ENCODE measurements around the gene E2F2.

Gene E2F2

DNA sequence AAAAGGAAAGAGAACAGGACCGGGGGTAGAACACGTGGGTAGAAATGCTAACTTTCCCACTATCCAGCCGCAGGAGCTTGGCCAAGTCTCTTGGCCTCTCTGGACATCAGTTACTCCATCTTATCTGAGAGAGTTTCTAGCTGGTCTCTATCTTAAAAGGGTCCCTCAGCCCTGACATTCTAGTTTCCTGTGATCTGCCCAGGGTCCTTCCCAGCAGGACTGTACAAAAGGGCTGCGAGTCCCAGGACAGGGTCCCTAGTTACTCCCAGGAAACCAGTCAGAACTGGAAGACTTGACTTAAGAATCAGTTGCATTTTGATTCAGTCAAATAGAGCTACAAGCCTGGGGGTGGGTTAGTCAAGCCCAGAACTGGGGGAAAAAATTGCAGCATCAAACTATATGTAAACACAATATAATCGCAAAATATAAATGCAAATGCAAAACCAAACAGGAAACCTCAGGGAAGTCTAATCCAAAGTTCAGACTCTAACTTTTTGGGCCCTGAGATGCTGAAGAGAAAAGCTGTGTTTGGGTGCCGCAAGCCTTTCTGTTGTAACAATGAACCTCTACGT is 49.9 kb downstream of the E2F2 start:
- no peak for DNase-seq

GRCh38 chr1:23480187-23481025 is 50.6 kb downstream of the E2F2 start:
- DNase-seq, result no peak

- DNase-seq, result no peak
Measured at GRCh38 chr1:23479666-23479941, 51.4 kb downstream of the E2F2 start.

DNA sequence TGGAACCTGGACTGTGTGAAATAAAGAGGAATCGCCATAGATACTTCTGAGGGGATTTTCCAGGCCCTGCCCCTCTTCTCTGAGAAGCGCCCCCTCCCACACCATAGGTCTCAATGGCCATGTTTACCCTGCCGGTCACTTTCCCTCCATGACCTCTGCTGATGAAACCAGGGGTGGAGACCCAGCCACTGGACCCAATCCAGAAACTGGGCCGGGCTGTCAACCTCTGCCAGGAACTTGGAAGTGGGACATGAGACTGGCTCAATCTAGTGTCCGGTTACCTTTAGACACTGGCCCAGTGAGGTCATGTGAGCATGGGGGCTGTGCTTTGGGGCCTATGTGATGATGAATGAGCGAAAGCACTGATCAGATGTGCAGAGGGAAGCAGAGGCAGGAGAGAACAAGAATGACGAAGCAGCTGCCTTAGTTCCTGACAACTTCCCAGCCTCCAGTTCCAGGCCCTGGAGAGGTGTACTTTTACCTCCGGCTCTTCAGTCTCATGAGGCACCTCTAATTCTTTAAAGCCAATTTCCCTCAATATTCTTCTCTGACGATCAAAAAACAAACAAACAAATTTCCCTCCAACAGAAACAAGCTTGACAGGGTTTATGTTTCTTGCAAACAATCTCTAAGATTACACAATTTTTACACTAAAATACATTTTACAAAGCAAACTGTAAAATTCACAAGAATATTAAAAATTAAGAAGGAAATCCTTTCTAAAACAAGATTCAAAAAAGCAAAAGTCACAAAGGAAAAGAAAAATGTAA is 52.0 kb downstream of the E2F2 start:
- no peak for DNase-seq

DNA sequence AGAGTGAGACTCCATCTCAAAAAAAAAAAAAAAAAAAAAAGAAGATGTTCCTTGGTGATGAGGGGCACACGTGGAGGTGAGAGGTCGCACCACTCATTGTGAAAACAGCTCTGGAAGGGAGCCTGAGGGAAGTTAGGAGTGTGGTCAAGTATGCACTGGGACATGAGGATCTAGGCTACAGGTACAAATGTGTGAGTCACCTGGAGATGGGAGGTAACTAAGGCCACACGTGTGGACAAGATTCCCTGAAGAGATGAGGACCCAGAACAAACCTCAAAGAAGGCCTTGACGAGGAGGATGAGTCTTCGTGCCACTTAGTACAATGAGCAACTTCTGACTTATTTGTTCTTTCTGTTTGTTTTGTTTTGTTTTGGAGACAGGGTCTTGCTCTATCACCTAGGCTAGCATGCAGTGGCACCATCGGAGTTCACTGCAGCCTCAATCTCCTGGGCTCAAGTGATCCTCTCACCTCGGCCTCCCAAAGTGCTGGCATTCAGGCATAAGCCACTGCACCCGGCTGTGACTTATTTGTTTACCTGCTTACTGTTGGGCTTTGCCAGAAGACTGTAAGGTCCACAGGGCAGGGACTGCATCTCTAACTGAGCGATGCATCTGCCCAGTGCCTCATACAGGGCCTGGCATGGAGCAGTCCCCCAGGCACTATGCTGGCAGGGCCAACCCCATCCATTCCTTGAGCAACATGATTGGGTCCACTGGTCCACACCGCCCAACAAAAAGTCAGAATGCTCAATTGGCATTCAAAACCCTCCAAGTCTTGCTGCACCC is 53.5 kb downstream of the E2F2 start:
- no peak for DNase-seq

- no peak for DNase-seq
Measured at GRCh38 chr1:23475641-23476040, 55.4 kb downstream of the E2F2 start.

DNA sequence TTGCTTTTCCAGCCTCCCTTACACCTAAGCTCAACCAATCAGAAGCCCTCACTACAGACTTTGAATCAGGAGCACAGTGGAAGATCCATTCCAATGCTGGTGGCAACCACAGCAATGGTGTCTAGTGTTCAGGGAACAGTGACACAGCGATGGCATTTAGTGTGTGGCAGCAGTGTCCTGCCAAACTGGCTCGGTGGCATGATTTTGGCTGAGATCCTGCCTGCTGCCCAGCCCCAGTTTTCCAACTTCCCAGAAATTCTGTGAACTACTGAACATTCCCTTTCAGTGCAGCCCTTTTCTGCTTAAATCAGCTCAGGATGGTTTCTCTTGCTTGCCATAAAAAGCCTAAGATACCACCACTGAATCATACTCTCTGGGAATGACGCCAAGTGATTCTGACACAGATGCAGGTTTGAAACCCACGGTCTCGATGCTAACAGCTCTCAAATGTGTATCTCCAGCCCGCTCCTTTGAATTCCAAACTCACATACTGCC is 55.9 kb downstream of the E2F2 start:
- no peak for DNase-seq

DNA sequence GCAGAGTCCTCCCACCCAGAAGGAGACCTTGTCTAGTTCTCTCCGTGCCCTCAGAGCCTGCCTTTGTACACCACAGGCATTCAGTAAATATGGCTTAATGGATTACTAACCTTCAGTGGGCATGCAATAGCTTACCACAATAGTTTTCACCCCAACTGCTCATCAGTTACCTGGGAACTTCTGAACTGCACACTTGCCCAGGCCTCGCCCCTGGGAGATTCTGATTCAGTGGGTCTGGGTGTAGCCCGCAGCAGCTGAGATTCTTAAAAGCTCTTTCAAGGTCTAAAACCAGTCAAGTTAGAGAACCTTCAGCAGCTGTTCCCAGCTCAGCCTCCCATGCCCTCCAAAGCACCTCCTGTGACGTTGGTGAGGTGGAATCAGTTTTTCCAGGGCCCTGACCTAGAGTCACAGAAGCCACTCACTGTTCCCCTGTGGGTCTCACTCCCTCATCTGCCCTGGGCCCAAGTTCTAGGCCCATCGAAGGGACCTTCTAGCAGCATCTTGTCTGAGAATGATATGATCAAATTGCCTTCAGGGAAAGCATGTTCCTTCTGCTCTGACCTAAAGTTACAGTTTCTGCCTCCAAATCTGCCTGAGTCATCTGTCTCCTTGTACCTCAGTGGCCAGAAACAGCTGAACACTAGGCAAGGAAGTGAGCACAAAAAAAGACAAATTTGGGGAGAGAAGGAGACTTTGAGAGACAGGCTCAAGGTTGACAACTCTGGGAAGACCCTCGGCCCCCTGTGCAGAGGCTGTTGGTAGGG is 57.8 kb downstream of the E2F2 start:
- DNase-seq, result no peak

DNA sequence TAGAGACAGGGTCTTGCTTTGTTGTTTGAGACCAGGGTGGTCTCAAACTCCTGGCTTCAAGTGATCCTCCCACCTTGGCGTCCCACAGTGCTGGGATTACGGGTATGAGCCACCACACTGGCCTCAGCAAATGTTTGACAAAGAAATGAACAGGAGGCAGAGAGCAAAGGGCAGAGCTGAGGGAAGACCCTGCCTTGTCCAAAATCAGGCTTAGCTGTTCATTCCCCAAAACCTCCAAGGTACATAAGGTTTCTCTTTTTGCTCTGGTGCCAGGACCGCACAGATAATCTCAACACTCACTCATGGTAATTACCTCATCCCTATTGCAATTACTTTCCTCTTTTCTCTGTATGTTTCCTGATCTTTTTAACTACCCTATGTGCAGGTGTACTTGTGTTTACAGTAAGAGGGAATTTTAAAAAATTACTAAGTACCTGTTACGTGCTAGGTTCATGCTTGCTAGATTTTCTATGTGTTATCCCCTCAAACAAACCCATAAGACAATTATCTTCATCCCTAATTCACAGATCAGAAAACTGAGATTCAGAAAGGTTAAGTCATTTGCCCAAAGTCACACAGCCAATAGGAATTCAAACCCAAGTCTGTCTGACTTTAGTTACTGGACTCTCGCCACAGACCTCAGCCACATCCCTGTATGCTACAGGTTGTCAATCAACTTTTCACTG is 58.5 kb downstream of the E2F2 start:
- no peak for DNase-seq

- no peak for DNase-seq
Measured at GRCh38 chr1:23471473-23472075, 59.5 kb downstream of the E2F2 start.

GRCh38 chr1:23470282-23471070 is 60.6 kb downstream of the E2F2 start:
- DNase-seq, result no peak

DNA sequence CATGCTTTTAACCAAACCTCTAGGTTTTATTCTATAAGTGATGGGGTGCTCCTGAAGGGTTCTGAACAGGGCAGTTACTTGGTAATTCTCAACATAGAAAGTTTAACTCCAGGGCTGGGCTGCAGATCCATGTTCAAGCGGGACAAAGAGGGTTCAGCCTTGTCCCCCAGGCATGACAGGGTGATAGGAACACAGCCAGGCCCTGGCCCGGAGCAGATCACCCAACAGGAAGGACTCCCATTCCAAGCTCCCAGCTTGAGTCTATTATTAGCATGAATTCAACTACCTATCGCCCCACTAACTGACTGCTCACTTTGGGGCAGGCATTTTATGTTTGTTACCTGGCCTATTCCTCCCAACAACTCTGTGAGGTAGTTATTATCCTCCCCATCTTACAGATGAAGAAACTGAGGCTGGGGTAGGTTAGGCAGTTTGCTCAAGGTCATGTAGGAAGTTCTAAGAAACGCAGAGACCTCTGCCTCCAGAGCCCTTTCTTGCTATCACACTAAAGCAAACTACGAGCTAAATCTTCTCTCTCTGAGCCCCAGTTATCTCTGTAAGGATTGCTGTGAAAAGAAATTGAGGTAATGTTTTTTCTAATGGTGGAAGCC is 61.6 kb downstream of the E2F2 start:
- no peak for DNase-seq

DNA sequence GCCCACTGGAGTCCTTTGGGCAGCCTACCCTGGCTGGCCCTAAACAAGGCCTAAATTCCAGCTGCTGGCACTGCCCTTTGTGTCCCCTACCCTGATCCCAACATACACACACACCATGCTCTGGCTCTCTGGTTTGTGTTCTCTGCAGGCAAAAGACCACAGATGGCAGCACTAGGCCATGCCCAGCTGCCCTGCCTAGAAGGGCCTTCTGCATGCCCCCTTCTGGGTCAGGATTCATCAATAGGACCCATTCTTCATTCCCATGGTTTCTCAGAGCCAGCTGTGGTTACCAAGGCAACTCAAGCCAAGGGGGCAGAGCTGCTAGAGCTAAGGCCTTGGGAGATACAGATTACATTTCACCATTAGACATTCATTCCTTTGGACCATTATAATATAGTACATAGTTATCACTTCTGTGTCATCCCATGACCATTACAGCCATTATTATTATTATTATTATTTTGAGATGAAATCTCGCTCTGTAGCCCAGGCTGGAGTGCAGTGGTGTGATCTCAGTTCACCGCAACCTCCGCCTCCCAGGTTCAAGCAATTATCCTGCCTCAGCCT is 64.5 kb downstream of the E2F2 start:
- DNase-seq, result no peak

DNA sequence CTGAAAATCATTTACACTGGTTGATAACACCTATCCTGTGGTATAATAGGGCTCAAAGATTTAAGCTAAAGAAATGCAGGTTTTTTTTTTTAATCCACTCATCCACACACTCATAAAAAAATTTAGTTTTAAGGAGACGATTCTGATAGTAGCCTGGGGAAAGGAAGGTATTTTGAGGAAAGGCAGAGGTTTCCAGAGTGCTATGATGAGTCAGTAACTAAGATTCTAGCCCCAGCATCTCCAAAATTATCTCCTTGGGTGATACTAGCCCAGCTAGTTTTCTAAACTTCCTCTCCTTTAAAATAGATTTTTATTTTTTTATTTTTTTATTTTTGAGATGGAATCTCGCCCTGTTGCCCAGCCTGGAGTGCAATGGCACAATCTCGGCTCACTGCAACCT is 67.7 kb downstream of the E2F2 start:
- no peak for DNase-seq

- no peak for DNase-seq
Measured at GRCh38 chr1:23462766-23463165, 68.3 kb downstream of the E2F2 start.

GRCh38 chr1:23461050-23461449 is 70.0 kb downstream of the E2F2 start:
- no peak for DNase-seq

DNA sequence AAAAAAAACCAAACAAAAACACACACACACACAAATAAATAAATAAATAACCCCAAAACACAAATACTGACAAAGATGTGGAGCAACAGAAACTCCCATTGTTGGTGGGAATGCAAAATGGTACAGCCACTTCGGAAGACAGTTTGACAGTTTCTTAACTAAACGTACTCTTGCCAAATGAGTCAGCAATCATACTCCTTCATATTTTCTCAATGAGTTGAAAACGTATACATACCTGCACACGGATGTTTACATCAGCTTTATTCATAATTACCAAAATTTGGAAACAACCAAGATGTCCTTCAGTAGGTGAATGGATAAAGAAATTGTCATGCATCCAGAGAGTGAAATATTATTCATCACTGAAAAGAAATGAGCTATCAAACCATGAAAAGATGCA is 70.5 kb downstream of the E2F2 start:
- DNase-seq, result no peak

DNA sequence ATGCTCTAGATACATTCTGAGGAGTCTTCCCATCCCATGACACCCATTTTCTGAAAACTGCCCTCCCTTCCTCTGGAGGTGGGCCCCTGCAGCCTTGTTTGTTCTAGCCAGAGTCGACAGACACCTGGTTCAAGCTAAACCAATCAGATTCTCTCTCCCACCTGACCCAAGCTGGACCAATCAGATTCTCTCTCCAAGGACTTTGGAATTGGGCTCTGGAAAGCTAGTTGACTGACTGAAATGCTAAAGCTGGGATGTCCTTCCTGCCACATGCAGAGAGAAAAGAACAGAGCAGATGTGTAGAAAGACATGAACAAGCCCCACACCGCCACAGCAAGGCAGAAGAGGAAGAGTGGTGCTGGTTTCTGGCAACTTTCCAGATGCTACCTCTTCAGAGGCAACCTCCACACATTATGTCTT is 71.7 kb downstream of the E2F2 start:
- DNase-seq, result no peak
